Endothelial cell of umbilical vein (primary cell): ENCODE results near the gene LRRD1. TPM values are rescaled to one million over a fixed set of nuclear protein-coding genes. Genes with fewer than 3 reads are reported as not detected.

Experiments
- BruUV-seq: library from RNA; stranded (reverse); fragments of 400-500 nt; replicated peaks from 2 replicates; lab custom pipeline; 2021; lab: Mats Ljungman, UMichigan
- CTCF ChIA-PET: fragments of 300-600, 350-600 bp; sonication (Branson Sonifier 250); formaldehyde crosslinking; loops from one replicate; lab custom pipeline; 2021; ENCODE audit warnings: antibody characterized with exemption, inconsistent platforms; lab: Charles Lee
- POLR2A ChIA-PET: fragments of 300-600, 350-600 bp; sonication (Branson Sonifier 250); formaldehyde crosslinking; loops from one replicate; lab custom pipeline; 2021; ENCODE audit warnings: antibody characterized with exemption, inconsistent platforms; lab: Charles Lee
- DNase-seq: peaks from one replicate; pipeline ENCODE4 v3.0.0-alpha.2; 2011; ENCODE audit warnings: low read depth, low spot score
- FAIRE-seq: peaks from 2 replicates; lab custom pipeline; 2011; peaks lifted over from hg19 to GRCh38; lab: Jason Lieb, UNC
- H2AFZ ChIP-seq: 2 replicates; pipeline ENCODE4 v1.6.0; 2012; ENCODE audit warnings: low read depth, low read length, control low read depth, inconsistent platforms
- H3K27ac ChIP-seq: 2 replicates; pipeline ENCODE4 v1.5.1; 2011; ENCODE audit warnings: low read depth, mild to moderate bottlenecking, control low read depth, low read length, moderate library complexity; ENCODE audit not compliant: insufficient read depth
- H3K27me3 ChIP-seq, 2 experiments: 2 replicates each; pipeline versions ENCODE4 v1.6.0 to v1.6.1; 2011; ENCODE audit warnings: low read length in 2 of 2, mixed read lengths in 1 of 2; ENCODE audit not compliant: control insufficient read depth in 2 of 2, insufficient read depth in 2 of 2
- H3K36me3 ChIP-seq, 2 experiments: 2 replicates in 1 of 2; 3 replicates in 1 of 2; pipeline ENCODE4 v1.5.1; 2011; ENCODE audit warnings: low read length in 2 of 2, mild to moderate bottlenecking in 1 of 2, moderate library complexity in 1 of 2; ENCODE audit not compliant: control insufficient read depth in 2 of 2, insufficient read depth in 2 of 2; ENCODE audit errors: extremely low read depth in 1 of 2
- H3K4me1 ChIP-seq: 3 replicates; pipeline ENCODE4 v1.5.1; 2011; ENCODE audit warnings: mild to moderate bottlenecking, low read length; ENCODE audit not compliant: control insufficient read depth, insufficient read depth; ENCODE audit errors: extremely low read depth
- H3K4me2 ChIP-seq: 2 replicates; pipeline ENCODE4 v1.6.1; 2011; ENCODE audit warnings: low read length, control low read depth, mixed read lengths; ENCODE audit not compliant: insufficient read depth
- H3K4me3 ChIP-seq, 3 experiments: fragments of 200-600 bp in 1 of 3; sonication (generic), shearing (Covaris generic) in 1 of 3; replicated peaks in 1 of 3; 2 replicates each; pipeline ENCODE4 v1.5.1; 2011 to 2016; ENCODE audit warnings: control low read depth in 3 of 3, low read length in 3 of 3, mild to moderate bottlenecking in 2 of 3, inconsistent platforms in 1 of 3, low read depth in 1 of 3, moderate library complexity in 1 of 3; ENCODE audit not compliant: insufficient read depth in 1 of 3
- H3K79me2 ChIP-seq: 2 replicates; pipeline ENCODE4 v1.6.0; 2012; ENCODE audit warnings: low read length, inconsistent platforms; ENCODE audit not compliant: control insufficient read depth, insufficient read depth
- H3K9ac ChIP-seq: replicated peaks from 2 replicates; pipeline ENCODE3; 2011; ENCODE audit warnings: low read length, control low read depth; ENCODE audit not compliant: insufficient read depth; ENCODE audit errors: extremely low read depth
- H3K9me1 ChIP-seq: replicated peaks from 3 replicates; pipeline ENCODE4 v1.6.0; 2011; ENCODE audit warnings: mild to moderate bottlenecking, low read length; ENCODE audit not compliant: control insufficient read depth, insufficient read depth; ENCODE audit errors: extremely low read depth
- H3K9me3 ChIP-seq: replicated peaks from 2 replicates; pipeline ENCODE4 v1.5.1; 2012; ENCODE audit warnings: low read length, inconsistent platforms; ENCODE audit not compliant: control insufficient read depth, insufficient read depth
- H4K20me1 ChIP-seq: replicated peaks from 2 replicates; pipeline ENCODE3; 2011; ENCODE audit warnings: mild to moderate bottlenecking, low read length; ENCODE audit not compliant: control insufficient read depth, insufficient read depth; ENCODE audit errors: extremely low read depth
- FOS ChIP-seq: IDR thresholded peaks from 2 replicates; pipeline ENCODE4 v1.6.1; 2011; ENCODE audit warnings: mild to moderate bottlenecking, low read length, moderate library complexity, borderline replicate concordance; ENCODE audit not compliant: insufficient read depth
- MYC ChIP-seq: IDR thresholded peaks from one replicate; pipeline ENCODE4 v1.6.1; 2011; ENCODE audit warnings: mild to moderate bottlenecking, low read depth, low read length
- dilution Hi-C: fragments of 300-500 bp; cut with MboI; formaldehyde crosslinking; loops from one replicate; pipeline ENCODE4 v1.15.0; 2019; ENCODE audit warnings: low sequenced_read_pairs; ENCODE audit not compliant: extremely low pct_ligation_motif_present
- intact Hi-C: fragments of 100-400 bp; cut with micrococcal nuclease; formaldehyde crosslinking; loops from one replicate; pipeline ENCODE4 v1.10.0; 2022
- polyA plus RNA-seq, 4 experiments: library from polyadenylated mRNA; depleted of rRNA in 3 of 4; stranded (reverse) in 3 of 4; unstranded in 1 of 4; fragments of >200 nt; gene quantifications; 2 replicates each; pipeline versions ENCODE4 v1.2.1 to v1.2.3, GENCODE V29; 2011 to 2012; ENCODE audit warnings: missing spikeins in 1 of 4
- total RNA-seq: library from RNA; stranded (reverse); gene quantifications from 2 replicates; pipeline ENCODE4 v1.2.3, GENCODE V29; 2021

The LRRD1 gene
- total and polyA plus RNA-seq, 2 donors (not counting 3 experiments of a cell fraction or from before 2014, with no cell fraction given): 0.03 to 0.46 TPM

DNA sequence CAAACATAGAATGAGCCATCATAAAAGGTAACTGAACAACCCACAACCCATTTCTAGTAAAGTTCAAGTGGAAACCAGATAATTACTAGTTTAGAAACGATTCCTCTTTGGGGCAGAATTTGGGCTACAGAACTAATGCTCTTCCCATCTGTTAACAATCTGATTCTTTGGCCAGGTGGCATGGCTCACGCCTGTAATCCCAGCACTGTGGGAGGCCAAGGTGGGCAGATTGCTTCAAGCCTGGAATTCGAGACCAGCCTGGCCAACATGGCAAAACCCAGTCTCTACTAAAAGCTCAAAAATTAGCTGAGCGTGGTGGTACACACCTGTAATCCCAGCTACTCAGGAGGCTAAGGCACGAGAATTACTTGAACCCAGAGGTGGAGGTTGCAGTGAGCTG lies 63.1 kb downstream of the LRRD1 start:
- H3K79me2 ChIP-seq: peaks cover 48% of the 10 kb centered on the region

GRCh38 chr7:92110857-92111256 lies 68.1 kb downstream of the LRRD1 start:
- dilution Hi-C loops: no loop called here
- no peak for FAIRE-seq
- CTCF ChIA-PET: no interaction called here

More for the DNA sequence above, 63.1 kb downstream of the LRRD1 start:
- Histone ChIP-seq H3K36me3 (peaks cover 2 to 30% of the 10 kb centered on the region in 2 experiments), H3K4me1 (no peaks in the 10 kb centered on the region), H3K27ac (no peak overlapping the region), H3K9me1 (no peaks in the 10 kb centered on the region), H3K9me3 (no peaks in the 10 kb centered on the region), H2AFZ (no peak overlapping the region), H3K4me3 (no peak overlapping the region), H3K9ac (no peak overlapping the region), H3K27me3 (no peaks in the 10 kb centered on the region), H4K20me1 (peaks cover 8% of the 10 kb centered on the region), H3K4me2 (no peak overlapping the region)
- TF ChIP-seq MYC: no peak
- ChIA-PET CTCF (no interaction called here), POLR2A (no interaction called here)
- intact Hi-C loops (no loop called here), dilution Hi-C loops (no loop called here)
- DNase-seq: no peak
- FAIRE-seq: no peak
- no TSS peak for BruUV-seq

More at GRCh38 chr7:92110857-92111256, 68.1 kb downstream of the LRRD1 start:
- DNase-seq: no peak
- H2AFZ ChIP-seq: no peak overlapping the region
- no peak overlapping the region for H3K4me3 ChIP-seq
- intact Hi-C loops: no loop called here
- H3K36me3 ChIP-seq: peaks cover 8 to 24% of the 10 kb centered on the region in 2 experiments
- no TSS peak for BruUV-seq
- H3K9ac ChIP-seq: no peak overlapping the region
- TF ChIP-seq FOS: no peak
- no peaks in the 10 kb centered on the region for H3K27me3 ChIP-seq
- no peaks in the 10 kb centered on the region for H3K9me1 ChIP-seq
- peaks cover 9% of the 10 kb centered on the region for H3K79me2 ChIP-seq
- H3K9me3 ChIP-seq: no peaks in the 10 kb centered on the region
- peaks cover 2% of the 10 kb centered on the region for H4K20me1 ChIP-seq
- H3K4me2 ChIP-seq: no peak overlapping the region
- H3K27ac ChIP-seq: no peak overlapping the region
- H3K4me1 ChIP-seq: no peaks in the 10 kb centered on the region
- POLR2A ChIA-PET: no interaction called here
